Upper lobe of right lung (tissue), 1 donor: Measurements from ENCODE around the gene NMT2. TPM values are rescaled to one million over a fixed set of nuclear protein-coding genes. Genes with fewer than 3 reads are reported as not detected.

Experiments used
- ATAC-seq: fragments of 200-7000 bp; cut with Tn5 transposase; one replicate; pipeline ENCODE4 v1.9.1; 2020; ENCODE audit warnings: mild to moderate bottlenecking, moderate library complexity
- DNase-seq: peaks from one replicate; pipeline ENCODE4 v3.0.0-alpha.2; 2020
- H3K27ac ChIP-seq: fragments of 200-600 bp; one replicate; pipeline ENCODE4 v1.8.0; 2022
- H3K27me3 ChIP-seq: fragments of 200-600 bp; one replicate; pipeline ENCODE4 v1.8.0; 2022; ENCODE audit warnings: mild to moderate bottlenecking
- H3K36me3 ChIP-seq: fragments of 200-600 bp; one replicate; pipeline ENCODE4 v1.8.0; 2022
- H3K4me1 ChIP-seq: fragments of 200-600 bp; one replicate; pipeline ENCODE4 v1.8.0; 2022
- H3K4me3 ChIP-seq: fragments of 200-600 bp; one replicate; pipeline ENCODE4 v1.8.0; 2022; ENCODE audit warnings: mild to moderate bottlenecking
- H3K9me3 ChIP-seq: fragments of 200-600 bp; one replicate; pipeline ENCODE4 v1.8.0; 2022
- intact Hi-C: fragments of 100-400 bp; cut with DNase I; formaldehyde crosslinking; loops from one replicate; pipeline ENCODE4 v1.11.0; 2022
- total RNA-seq: library from RNA; stranded (reverse); fragmentation: NEBNext Ultra II Directional; extraction: Animal tissue kit (Norgen Biotek cat#: 25700); gene quantifications from one replicate; pipeline ENCODE4 v1.2.1, GENCODE V29; 2021
- TF ChIP-seq, protein P1 (sequence below): fragments of 200-600 bp; IDR thresholded peaks from one replicate; pipeline ENCODE4 v1.8.0; 2022; ENCODE audit warnings: antibody characterized with exemption
- donor health status: DM: no; HTN: yes; CAD: no; lungs with severe emphysema.

NMT2 gene
- total RNA-seq, 1 donor from 2014 or later = 12.4 TPM

DNA sequence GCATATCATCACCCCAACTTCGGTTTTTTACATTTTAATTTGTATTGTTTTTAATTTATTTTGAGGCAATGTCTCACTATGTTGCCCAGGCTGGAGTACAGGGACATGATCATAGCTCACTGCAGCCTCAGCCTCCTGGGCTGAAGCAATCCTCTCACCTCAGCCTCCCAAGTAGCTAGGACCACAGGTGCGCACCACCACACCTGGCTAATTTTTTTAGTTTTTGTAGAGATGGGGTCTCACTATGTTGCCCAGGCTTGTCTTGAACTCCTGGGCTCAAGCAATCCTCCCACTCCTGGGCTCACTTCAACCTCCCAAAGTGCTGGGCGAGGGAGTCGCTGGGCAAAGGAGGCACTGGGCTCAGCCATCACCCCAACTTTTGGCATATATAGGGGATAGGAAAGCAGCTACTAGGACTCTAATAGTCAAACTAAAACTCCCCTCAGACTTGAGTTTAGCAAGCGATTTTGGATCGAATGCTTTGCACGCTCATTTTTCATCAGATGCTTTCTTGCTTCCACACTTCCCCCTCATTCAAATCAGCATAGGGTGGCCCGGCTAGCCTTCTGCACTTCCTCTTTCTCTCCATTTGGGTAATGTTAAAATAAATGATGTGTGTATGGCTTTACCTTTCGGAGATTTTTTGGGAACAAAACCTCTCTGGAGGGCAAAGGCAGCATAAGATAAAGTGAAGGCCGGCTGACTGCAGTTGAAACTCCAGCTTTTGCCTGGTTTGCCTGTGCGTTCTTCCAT lies 20.8 kb upstream of the NMT2 start:
- ATAC-seq = no peak
- DNase-seq = no peak

DNA sequence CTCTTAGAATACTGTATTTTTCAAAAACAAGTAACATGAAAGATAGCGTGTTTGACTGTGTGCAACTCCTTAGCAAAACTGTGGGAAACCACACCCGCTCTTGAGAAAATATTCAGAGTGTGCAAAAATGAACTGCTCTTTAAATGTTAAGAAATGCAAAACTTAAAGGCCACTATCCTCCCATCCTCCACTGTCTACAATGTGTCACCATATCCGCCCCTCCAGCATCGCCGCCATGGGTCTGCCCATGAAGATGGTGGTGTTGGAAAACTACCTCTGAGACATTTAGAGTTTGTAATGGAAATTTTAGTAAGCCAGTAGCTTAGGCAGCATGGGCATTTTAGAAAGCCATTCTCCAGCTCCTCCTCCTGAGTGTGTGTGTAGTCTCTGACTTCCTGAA lies 20.1 kb upstream of the NMT2 start:
- no peaks in the 10 kb centered on the region for H3K27me3 ChIP-seq
- H3K4me1 ChIP-seq = no peaks in the 10 kb centered on the region
- H3K4me3 ChIP-seq = no peak overlapping the region
- H3K27ac ChIP-seq = no peak overlapping the region
- H3K36me3 ChIP-seq = no peaks in the 10 kb centered on the region
- intact Hi-C loops = no loop called here
- no peak for ATAC-seq
- TF ChIP-seq, protein P1, sequence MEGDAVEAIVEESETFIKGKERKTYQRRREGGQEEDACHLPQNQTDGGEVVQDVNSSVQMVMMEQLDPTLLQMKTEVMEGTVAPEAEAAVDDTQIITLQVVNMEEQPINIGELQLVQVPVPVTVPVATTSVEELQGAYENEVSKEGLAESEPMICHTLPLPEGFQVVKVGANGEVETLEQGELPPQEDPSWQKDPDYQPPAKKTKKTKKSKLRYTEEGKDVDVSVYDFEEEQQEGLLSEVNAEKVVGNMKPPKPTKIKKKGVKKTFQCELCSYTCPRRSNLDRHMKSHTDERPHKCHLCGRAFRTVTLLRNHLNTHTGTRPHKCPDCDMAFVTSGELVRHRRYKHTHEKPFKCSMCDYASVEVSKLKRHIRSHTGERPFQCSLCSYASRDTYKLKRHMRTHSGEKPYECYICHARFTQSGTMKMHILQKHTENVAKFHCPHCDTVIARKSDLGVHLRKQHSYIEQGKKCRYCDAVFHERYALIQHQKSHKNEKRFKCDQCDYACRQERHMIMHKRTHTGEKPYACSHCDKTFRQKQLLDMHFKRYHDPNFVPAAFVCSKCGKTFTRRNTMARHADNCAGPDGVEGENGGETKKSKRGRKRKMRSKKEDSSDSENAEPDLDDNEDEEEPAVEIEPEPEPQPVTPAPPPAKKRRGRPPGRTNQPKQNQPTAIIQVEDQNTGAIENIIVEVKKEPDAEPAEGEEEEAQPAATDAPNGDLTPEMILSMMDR = no peak
- H3K9me3 ChIP-seq = no peaks in the 10 kb centered on the region
- no peak for DNase-seq

More for the DNA sequence above, 20.8 kb upstream of the NMT2 start:
- Histone ChIP-seq H3K27ac (no peak overlapping the region), H3K9me3 (no peaks in the 10 kb centered on the region), H3K36me3 (no peaks in the 10 kb centered on the region), H3K27me3 (no peaks in the 10 kb centered on the region), H3K4me3 (no peak overlapping the region), H3K4me1 (no peaks in the 10 kb centered on the region)
- TF ChIP-seq, protein P1 = no peak
- intact Hi-C loops = no loop called here

DNA sequence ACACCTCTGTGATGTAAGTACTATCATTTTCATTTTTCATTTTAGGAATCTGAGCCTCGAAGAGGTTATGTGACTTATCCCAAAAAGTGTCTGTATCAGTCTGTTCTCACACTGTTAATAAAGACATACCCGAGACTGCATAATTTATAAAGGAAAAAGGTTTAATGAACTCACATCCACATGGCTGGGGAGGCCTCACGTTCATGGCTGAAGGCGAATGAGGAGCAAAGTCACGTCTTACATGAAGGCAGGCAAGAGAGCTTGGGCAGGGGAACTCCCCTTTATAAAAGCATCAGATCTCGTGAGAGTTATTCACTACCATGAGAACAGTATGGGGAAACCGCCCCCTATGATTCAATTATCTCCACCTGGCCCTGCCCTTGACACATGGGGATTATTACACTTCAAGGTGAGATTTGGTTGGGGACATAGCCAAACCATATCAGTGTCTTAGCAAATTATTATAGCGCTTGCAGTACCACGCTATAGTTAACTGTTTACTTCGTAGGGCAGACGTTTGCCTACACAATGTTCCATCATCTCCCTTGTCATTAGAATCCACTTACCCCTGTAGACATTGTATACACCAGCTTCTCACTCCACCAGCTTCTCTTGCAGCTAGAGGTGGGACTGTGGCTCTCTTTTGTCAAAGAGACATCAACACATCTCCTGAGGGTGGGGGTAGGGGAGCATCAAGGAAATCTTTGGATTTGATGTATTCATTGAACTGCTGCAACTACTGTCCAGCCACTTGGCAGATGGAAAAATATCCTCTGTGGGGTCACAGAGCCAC lies 15.4 kb upstream of the NMT2 start:
- no peak for ATAC-seq
- no peak for DNase-seq
- H3K27me3 ChIP-seq = no peaks in the 10 kb centered on the region
- TF ChIP-seq, protein P1 = no peak
- H3K9me3 ChIP-seq = no peaks in the 10 kb centered on the region
- H3K4me1 ChIP-seq = no peaks in the 10 kb centered on the region
- no peak overlapping the region for H3K4me3 ChIP-seq
- intact Hi-C loops = no loop called here
- no peaks in the 10 kb centered on the region for H3K36me3 ChIP-seq
- no peak overlapping the region for H3K27ac ChIP-seq

DNA sequence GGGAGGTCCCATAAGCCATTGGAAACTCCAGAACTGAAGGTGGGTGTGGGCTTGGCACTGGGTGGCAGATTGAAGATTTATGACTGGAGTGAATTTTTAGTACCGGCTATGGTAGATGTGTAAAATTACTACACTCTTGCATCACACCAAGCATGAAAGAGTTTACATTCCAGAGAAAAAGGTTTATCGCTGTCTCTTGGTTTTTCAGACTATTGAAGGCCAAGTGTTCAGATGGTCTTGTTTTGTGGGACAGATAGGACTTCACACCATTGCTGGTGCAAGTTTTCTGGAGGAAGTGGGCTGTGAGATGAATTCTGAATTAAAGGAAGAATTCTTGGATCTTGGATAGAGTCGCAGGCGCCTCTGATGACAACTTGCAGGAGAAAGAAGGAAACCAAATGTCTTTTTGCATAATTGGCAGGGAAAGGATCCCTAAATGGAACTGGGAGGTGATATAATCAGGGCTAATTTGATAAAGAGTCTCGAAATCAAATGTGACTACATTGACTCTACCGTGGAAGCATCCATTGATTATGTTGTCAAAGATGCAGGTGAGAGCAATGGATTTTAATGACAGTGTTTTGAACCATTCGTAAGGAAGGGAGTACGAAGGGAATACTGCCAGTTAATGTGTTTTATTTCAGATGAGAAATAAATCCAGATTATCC lies 14.2 kb upstream of the NMT2 start:
- Histone ChIP-seq H3K4me1 (no peaks in the 10 kb centered on the region), H3K27ac (no peak overlapping the region), H3K27me3 (no peaks in the 10 kb centered on the region), H3K4me3 (no peak overlapping the region), H3K9me3 (no peaks in the 10 kb centered on the region), H3K36me3 (no peaks in the 10 kb centered on the region)
- no peak for ATAC-seq
- intact Hi-C loops = no loop called here
- TF ChIP-seq, protein P1 = no peak
- no peak for DNase-seq

DNA sequence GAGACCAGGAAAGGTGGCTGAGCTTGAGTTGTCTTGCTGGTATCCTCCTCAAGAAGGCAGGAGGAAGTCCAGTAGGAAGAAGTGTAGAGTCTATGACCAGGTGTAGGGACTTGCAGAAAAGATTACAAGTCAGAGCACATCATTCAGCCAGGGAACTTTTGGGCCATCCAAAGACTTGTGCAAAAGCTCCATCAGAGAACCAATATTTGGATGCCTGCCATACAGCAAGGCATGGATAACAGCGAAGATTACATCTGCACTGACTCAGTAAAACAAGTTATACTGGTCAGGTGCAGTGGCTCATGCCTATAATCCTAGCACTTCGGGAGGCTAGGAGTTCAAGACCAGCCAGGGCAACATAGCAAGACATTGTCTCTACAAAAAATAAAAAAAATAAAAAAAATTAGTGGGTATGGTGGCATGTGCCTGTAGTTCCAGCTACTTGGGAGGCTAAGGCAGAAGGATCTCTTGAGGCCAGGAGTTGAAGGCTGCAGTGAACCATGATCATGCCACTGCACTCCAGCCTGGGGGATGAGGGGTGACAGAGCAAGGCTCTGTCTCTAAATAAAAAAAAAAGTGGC lies 13.2 kb upstream of the NMT2 start:
- TF ChIP-seq, protein P1 = no peak
- H3K9me3 ChIP-seq = no peaks in the 10 kb centered on the region

More for the DNA sequence above, 13.2 kb upstream of the NMT2 start:
- ATAC-seq (no peak), DNase-seq (no peak)
- intact Hi-C loops = no loop called here
- no peaks in the 10 kb centered on the region for H3K4me1 ChIP-seq
- H3K27ac ChIP-seq = no peak overlapping the region
- no peaks in the 10 kb centered on the region for H3K27me3 ChIP-seq
- no peaks in the 10 kb centered on the region for H3K36me3 ChIP-seq
- no peak overlapping the region for H3K4me3 ChIP-seq
